HepG2 (cell line): ENCODE data around the gene EDAR. TPM values are rescaled to one million over a fixed set of nuclear protein-coding genes. Genes with fewer than 3 reads are reported as not detected.

Experiments used
- CREB1 ChIP-seq, 2 experiments: fragments of 450-650 bp in 1 of 2; IDR thresholded peaks; 2 replicates each; pipeline ENCODE4 v1.6.1; 2016 to 2017; ENCODE audit warnings: control low read depth in 1 of 2, mild to moderate bottlenecking in 1 of 2, missing compliant biosample characterization in 1 of 2, missing genetic modification characterization in 1 of 2
- HINFP ChIP-seq: sonication (generic); formaldehyde crosslinking; IDR thresholded peaks from 2 replicates; pipeline ENCODE4 v1.4.0; 2020; ENCODE audit warnings: low read depth, mild to moderate bottlenecking, missing genetic modification reagents
- HNF1A ChIP-seq, 2 experiments: sonication (generic) in 1 of 2; formaldehyde crosslinking in 1 of 2; IDR thresholded peaks; 2 replicates each; pipeline versions ENCODE4 v1.4.0 to v1.6.1; 2016 to 2020; ENCODE audit warnings: borderline replicate concordance in 1 of 2, low read depth in 1 of 2, mild to moderate bottlenecking in 1 of 2, missing genetic modification reagents in 1 of 2
- SOX6 ChIP-seq, 2 experiments: fragments of 450-650 bp in 1 of 2; sonication (generic) in 1 of 2; formaldehyde crosslinking in 1 of 2; IDR thresholded peaks; 2 replicates each; pipeline versions ENCODE4 v1.4.0 to v1.6.1; 2017 to 2020; ENCODE audit warnings: antibody characterized with exemption in 1 of 2, mild to moderate bottlenecking in 1 of 2, missing genetic modification reagents in 1 of 2
- SYNCRIP ChIP-seq: fragments of 200-400 bp; formaldehyde crosslinking; IDR thresholded peaks from 2 replicates; pipeline ENCODE4 v1.6.1; 2018; ENCODE audit warnings: mild to moderate bottlenecking, low read depth, low read length; ENCODE audit not compliant: insufficient read depth
- ZNF12 ChIP-seq: sonication (generic); formaldehyde crosslinking; IDR thresholded peaks from 2 replicates; pipeline ENCODE4 v1.5.0; 2020; ENCODE audit warnings: missing genetic modification reagents
- ZNF263 ChIP-seq: sonication (generic); formaldehyde crosslinking; IDR thresholded peaks from 2 replicates; pipeline ENCODE4 v1.4.0; 2020; ENCODE audit warnings: missing genetic modification reagents
- ZNF574 ChIP-seq: sonication (generic); formaldehyde crosslinking; IDR thresholded peaks from 2 replicates; pipeline ENCODE4 v1.4.0; 2020; ENCODE audit warnings: missing genetic modification reagents
- polyA plus RNA-seq, 8 experiments: library from polyadenylated mRNA; depleted of rRNA in 3 of 8; stranded (reverse) in 7 of 8; unstranded in 1 of 8; fragments of >200 nt; fragmentation: Illumina TruSeq in 4 of 8; extraction: Trizol in 4 of 8; gene quantifications; 2 replicates each; pipeline versions ENCODE4 v1.2.1 to v1.2.3, GENCODE V29; 2011 to 2016; ENCODE audit warnings: low read depth in 4 of 8, missing spikeins in 1 of 8, mixed read lengths in 1 of 8; ENCODE audit not compliant: insufficient read depth in 1 of 8
- total RNA-seq, 5 experiments: library from RNA; depleted of rRNA; stranded (reverse); fragments of >200 nt; fragmentation: Illumina TruSeq; extraction: Trizol; gene quantifications; 2 replicates each; pipeline ENCODE4 v1.2.3, GENCODE V29; 2016; ENCODE audit warnings: low read depth in 1 of 5
- TF ChIP-seq, protein P1 (sequence below): sonication (generic); formaldehyde crosslinking; IDR thresholded peaks from 2 replicates; pipeline ENCODE4 v1.5.1; 2020; ENCODE audit warnings: mild to moderate bottlenecking, missing genetic modification reagents, borderline replicate concordance

Gene EDAR
- total and polyA plus RNA-seq, 2 of the 13 experiments (the other 11 are each of a cell fraction or from before 2014, with no cell fraction given), result not detected

DNA sequence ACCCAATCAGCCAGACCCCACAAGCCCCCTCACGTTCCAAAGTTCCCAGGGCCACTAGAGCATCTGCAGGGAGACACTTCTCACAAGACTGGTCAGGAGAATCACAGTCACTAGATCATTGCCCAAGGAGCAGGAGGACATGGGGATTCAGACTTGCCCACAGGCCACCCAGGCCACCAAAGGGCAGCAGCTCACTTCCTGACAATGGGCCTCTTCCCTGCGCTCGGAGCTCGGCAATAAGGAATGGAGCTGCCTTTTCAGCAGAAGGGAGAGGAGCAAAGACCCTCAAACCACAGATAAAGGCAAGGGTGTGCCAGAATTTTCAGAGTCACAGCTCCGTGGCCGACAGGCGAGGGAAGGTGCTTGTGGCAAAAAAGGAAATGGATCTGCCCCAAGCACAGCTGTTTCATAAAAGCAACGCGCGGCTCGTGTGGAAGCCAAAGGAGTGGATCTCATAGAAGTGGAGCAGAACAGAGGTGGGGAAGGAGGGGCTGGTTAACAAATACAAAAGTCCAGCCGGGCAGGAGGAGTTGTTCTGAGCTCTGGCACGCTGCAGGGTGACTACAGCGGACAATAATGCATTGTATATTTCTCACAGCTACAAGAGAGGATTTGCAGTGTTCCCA is 72.1 kb downstream of the EDAR start (continued):
- no peak for TF ChIP-seq ZNF574
- TF ChIP-seq SYNCRIP, result no peak
- peak; percentile 38; the same call in 1 of the 2 replicates for TF ChIP-seq ZNF263 (CRISPR knock-in tag)
- TF ChIP-seq HINFP (CRISPR knock-in tag), result 0 out of 2 replicates have a peak, but pooled peaks have one; percentile 54
- no peak for TF ChIP-seq ZNF12
- TF ChIP-seq CREB1 (IDR thresholded peaks at IDR 0.05), result no peak
- no peak for TF ChIP-seq CREB1 (CRISPR knock-in tag; IDR thresholded peaks at IDR 0.05)
- TF ChIP-seq, protein P1, sequence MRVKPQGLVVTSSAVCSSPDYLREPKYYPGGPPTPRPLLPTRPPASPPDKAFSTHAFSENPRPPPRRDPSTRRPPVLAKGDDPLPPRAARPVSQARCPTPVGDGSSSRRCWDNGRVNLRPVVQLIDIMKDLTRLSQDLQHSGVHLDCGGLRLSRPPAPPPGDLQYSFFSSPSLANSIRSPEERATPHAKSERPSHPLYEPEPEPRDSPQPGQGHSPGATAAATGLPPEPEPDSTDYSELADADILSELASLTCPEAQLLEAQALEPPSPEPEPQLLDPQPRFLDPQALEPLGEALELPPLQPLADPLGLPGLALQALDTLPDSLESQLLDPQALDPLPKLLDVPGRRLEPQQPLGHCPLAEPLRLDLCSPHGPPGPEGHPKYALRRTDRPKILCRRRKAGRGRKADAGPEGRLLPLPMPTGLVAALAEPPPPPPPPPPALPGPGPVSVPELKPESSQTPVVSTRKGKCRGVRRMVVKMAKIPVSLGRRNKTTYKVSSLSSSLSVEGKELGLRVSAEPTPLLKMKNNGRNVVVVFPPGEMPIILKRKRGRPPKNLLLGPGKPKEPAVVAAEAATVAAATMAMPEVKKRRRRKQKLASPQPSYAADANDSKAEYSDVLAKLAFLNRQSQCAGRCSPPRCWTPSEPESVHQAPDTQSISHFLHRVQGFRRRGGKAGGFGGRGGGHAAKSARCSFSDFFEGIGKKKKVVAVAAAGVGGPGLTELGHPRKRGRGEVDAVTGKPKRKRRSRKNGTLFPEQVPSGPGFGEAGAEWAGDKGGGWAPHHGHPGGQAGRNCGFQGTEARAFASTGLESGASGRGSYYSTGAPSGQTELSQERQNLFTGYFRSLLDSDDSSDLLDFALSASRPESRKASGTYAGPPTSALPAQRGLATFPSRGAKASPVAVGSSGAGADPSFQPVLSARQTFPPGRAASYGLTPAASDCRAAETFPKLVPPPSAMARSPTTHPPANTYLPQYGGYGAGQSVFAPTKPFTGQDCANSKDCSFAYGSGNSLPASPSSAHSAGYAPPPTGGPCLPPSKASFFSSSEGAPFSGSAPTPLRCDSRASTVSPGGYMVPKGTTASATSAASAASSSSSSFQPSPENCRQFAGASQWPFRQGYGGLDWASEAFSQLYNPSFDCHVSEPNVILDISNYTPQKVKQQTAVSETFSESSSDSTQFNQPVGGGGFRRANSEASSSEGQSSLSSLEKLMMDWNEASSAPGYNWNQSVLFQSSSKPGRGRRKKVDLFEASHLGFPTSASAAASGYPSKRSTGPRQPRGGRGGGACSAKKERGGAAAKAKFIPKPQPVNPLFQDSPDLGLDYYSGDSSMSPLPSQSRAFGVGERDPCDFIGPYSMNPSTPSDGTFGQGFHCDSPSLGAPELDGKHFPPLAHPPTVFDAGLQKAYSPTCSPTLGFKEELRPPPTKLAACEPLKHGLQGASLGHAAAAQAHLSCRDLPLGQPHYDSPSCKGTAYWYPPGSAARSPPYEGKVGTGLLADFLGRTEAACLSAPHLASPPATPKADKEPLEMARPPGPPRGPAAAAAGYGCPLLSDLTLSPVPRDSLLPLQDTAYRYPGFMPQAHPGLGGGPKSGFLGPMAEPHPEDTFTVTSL (CRISPR knock-in tag), result no peak
- TF ChIP-seq HNF1A (IDR thresholded peaks at IDR 0.05; ENCODE audit: low read depth), result no peak
- TF ChIP-seq HNF1A (CRISPR knock-in tag; IDR thresholded peaks at IDR 0.05; ENCODE audit: borderline replicate concordance), result no peak
- no peak for TF ChIP-seq SOX6 (IDR thresholded peaks at IDR 0.05)
- peak; percentile 37; the same call in 1 of the 2 replicates for TF ChIP-seq SOX6 (CRISPR knock-in tag; IDR thresholded peaks at IDR 0.05)
